Left lobe of liver (tissue), 2 donors: ENCODE measurements around the gene DHRSX. TPM values are rescaled to one million over a fixed set of nuclear protein-coding genes. Genes with fewer than 3 reads are reported as not detected.
"Not testable (repeated sequence)": the region's sequence is repeated elsewhere in the genome, so short reads cannot be mapped to it uniquely, and the experiment has no call there.

Experiments
- ATAC-seq: fragments of 200-7000 bp; cut with Tn5 transposase; one replicate; pipeline ENCODE4 v1.9.1; 2020; ENCODE audit warnings: mild to moderate bottlenecking, moderate library complexity
- DNase-seq: peaks from one replicate; pipeline ENCODE4 v3.0.0-alpha.2; 2020; ENCODE audit warnings: low spot score
- total RNA-seq: library from RNA; stranded (reverse); gene quantifications from one replicate; pipeline ENCODE4 v1.2.1, GENCODE V29; 2021
- donor health status: DM: no; HTN: no; CAD: no; lungs with moderate emphysema.
- donor health status: DM: no; HTN: yes; CAD: no.

The DHRSX gene
- total RNA-seq, 1 donor from 2014 or later, result 23.0 TPM

- DNase-seq (no peak), ATAC-seq (no peak)
Observed at GRCh38 chrX:2401590-2402360, 99.0 kb downstream of the DHRSX start.

- DNase-seq, result no peak
- no peak for ATAC-seq
Observed at GRCh38 chrX:2401201-2401589, 99.6 kb downstream of the DHRSX start.

- DNase-seq (no peak), ATAC-seq (no peak)
Observed at GRCh38 chrX:2398064-2398656, 102.6 kb downstream of the DHRSX start.

- no peak for ATAC-seq
Observed at GRCh38 chrX:2397229-2398063, 103.3 kb downstream of the DHRSX start.

GRCh38 chrX:2395261-2395992 is 105.3 kb downstream of the DHRSX start:
- DNase-seq (no peak), ATAC-seq (no peak)

More at GRCh38 chrX:2397229-2398063, 103.3 kb downstream of the DHRSX start:
- no peak for DNase-seq

GRCh38 chrX:2391869-2392606 is 108.7 kb downstream of the DHRSX start:
- DNase-seq (no peak), ATAC-seq (peak; percentile 83)

GRCh38 chrX:2390754-2391153 is 110.0 kb downstream of the DHRSX start:
- ATAC-seq, result no peak
- DNase-seq, result no peak

- not testable (repeated sequence) for ATAC-seq, DNase-seq
Observed at GRCh38 chrX:2389731-2390130, 111.0 kb downstream of the DHRSX start.

GRCh38 chrX:2389324-2389723 is 111.5 kb downstream of the DHRSX start:
- no peak for DNase-seq
- ATAC-seq, result no peak

- ATAC-seq (no peak), DNase-seq (no peak)
Observed at GRCh38 chrX:2388669-2389068, 112.1 kb downstream of the DHRSX start.

GRCh38 chrX:2387614-2388239 is 113.0 kb downstream of the DHRSX start:
- DNase-seq (no peak), ATAC-seq (peak; percentile 42)

GRCh38 chrX:2385224-2385623 is 115.6 kb downstream of the DHRSX start:
- DNase-seq (no peak), ATAC-seq (no peak)

- no peak for ATAC-seq
- DNase-seq, result no peak
Observed at GRCh38 chrX:2384486-2384885, 116.3 kb downstream of the DHRSX start.

- DNase-seq (no peak), ATAC-seq (peak; percentile 47)
Observed at GRCh38 chrX:2383735-2384134, 117.0 kb downstream of the DHRSX start.

GRCh38 chrX:2383144-2383543 is 117.6 kb downstream of the DHRSX start:
- no peak for DNase-seq
- ATAC-seq, result no peak

GRCh38 chrX:2382433-2383048 is 118.2 kb downstream of the DHRSX start:
- not testable (repeated sequence) for DNase-seq, ATAC-seq

GRCh38 chrX:2376166-2376565 is 124.6 kb downstream of the DHRSX start:
- ATAC-seq (no peak), DNase-seq (no peak)

GRCh38 chrX:2374086-2374485 is 126.7 kb downstream of the DHRSX start:
- DNase-seq (no peak), ATAC-seq (no peak)

- ATAC-seq (no peak), DNase-seq (no peak)
Observed at GRCh38 chrX:2373615-2374014, 127.2 kb downstream of the DHRSX start.
